H1 (cell line): ENCODE data around the gene SLC25A53. TPM values are rescaled to one million over a fixed set of nuclear protein-coding genes. Genes with fewer than 3 reads are reported as not detected.
A peak's percentile ranks its signal among the peaks of the same experiment; 100 is the strongest.

Experiments used
- CTCF ChIA-PET: fragments of 300-600 bp; sonication (Branson Sonifier 250); formaldehyde crosslinking; loops from one replicate; lab custom pipeline; 2021; ENCODE audit not compliant: partially characterized antibody; lab: Charles Lee
- POLR2A ChIA-PET: fragments of 300-600 bp; sonication (Branson Sonifier 250); formaldehyde crosslinking; loops from one replicate; lab custom pipeline; 2021; ENCODE audit warnings: inconsistent platforms; ENCODE audit not compliant: partially characterized antibody; lab: Charles Lee
- DNase-seq, 2 experiments: peaks; one replicate each; pipeline versions ENCODE4 v3.0.0 to v3.0.0-alpha.2; 2010 to 2022; ENCODE audit warnings: low spot score in 2 of 2, low read depth in 1 of 2, mixed read lengths in 1 of 2
- FAIRE-seq: peaks from 2 replicates; lab custom pipeline; 2011; peaks lifted over from hg19 to GRCh38; lab: Jason Lieb, UNC
- H2AFZ ChIP-seq: 2 replicates; pipeline ENCODE4 v1.8.1; 2012; ENCODE audit warnings: low read length, inconsistent platforms
- H2AK5ac ChIP-seq: 2 replicates; pipeline ENCODE4 v1.6.1; 2013; ENCODE audit warnings: low read depth, low read length
- H2BK120ac ChIP-seq: replicated peaks from 2 replicates; pipeline ENCODE3; 2013; ENCODE audit warnings: low read depth, low read length, inconsistent platforms
- H2BK12ac ChIP-seq: 2 replicates; pipeline ENCODE4 v1.6.1; 2013; ENCODE audit warnings: low read depth, low read length
- H2BK15ac ChIP-seq: 2 replicates; pipeline ENCODE4 v1.6.1; 2013; ENCODE audit warnings: low read length
- H2BK20ac ChIP-seq: 2 replicates; pipeline ENCODE4 v1.6.1; 2013; ENCODE audit warnings: low read length
- H2BK5ac ChIP-seq: 2 replicates; pipeline ENCODE4 v1.6.1; 2013; ENCODE audit warnings: low read depth, low read length
- H3K14ac ChIP-seq: 2 replicates; pipeline ENCODE4 v1.6.1; 2013; ENCODE audit warnings: inconsistent platforms; ENCODE audit not compliant: insufficient read length
- H3K18ac ChIP-seq: 2 replicates; pipeline ENCODE4 v1.6.1; 2013; ENCODE audit warnings: low read length; ENCODE audit errors: extremely low read depth
- H3K23ac ChIP-seq: 2 replicates; pipeline ENCODE4 v1.6.1; 2013; ENCODE audit warnings: inconsistent platforms; ENCODE audit not compliant: insufficient read length
- H3K23me2 ChIP-seq: 2 replicates; pipeline ENCODE4 v1.6.1; 2013; ENCODE audit warnings: low read depth, low read length
- H3K27ac ChIP-seq: 2 replicates; pipeline ENCODE4 v1.6.1; 2011; ENCODE audit warnings: low read depth, low read length, inconsistent platforms
- H3K27me3 ChIP-seq, 4 experiments: replicated peaks in 1 of 4; 1 replicate in 1 of 4; 2 replicates in 3 of 4; pipeline versions ENCODE4 v1.6.1 to v1.8.1; 2011 to 2013; ENCODE audit warnings: low read length in 3 of 4, mild to moderate bottlenecking in 3 of 4, inconsistent platforms in 2 of 4, mixed read lengths in 2 of 4, moderate library complexity in 1 of 4; ENCODE audit not compliant: control insufficient read depth in 3 of 4, insufficient read depth in 3 of 4; ENCODE audit errors: extremely low read depth in 1 of 4
- H3K36me3 ChIP-seq, 4 experiments: 2 replicates each; pipeline versions ENCODE4 v1.6.1 to v1.8.1; 2011 to 2013; ENCODE audit warnings: mild to moderate bottlenecking in 4 of 4, low read length in 3 of 4, moderate library complexity in 2 of 4, control low read depth in 1 of 4, inconsistent platforms in 1 of 4; ENCODE audit not compliant: insufficient read depth in 4 of 4, control insufficient read depth in 2 of 4
- H3K4ac ChIP-seq: replicated peaks from 2 replicates; pipeline ENCODE3; 2013; ENCODE audit warnings: low read length, low read depth, mixed read lengths, inconsistent platforms; ENCODE audit not compliant: insufficient read length
- H3K4me1 ChIP-seq, 4 experiments: replicated peaks in 1 of 4; 1 replicate in 1 of 4; 2 replicates in 3 of 4; pipeline versions ENCODE4 v1.6.1 to v1.8.1; 2011 to 2013; ENCODE audit warnings: low read length in 3 of 4, inconsistent platforms in 2 of 4, mixed read lengths in 1 of 4; ENCODE audit not compliant: insufficient read depth in 4 of 4, control insufficient read depth in 3 of 4
- H3K4me2 ChIP-seq, 2 experiments: 2 replicates each; pipeline versions ENCODE4 v1.6.1 to v1.8.1; 2011 to 2013; ENCODE audit warnings: low read depth in 2 of 2, low read length in 2 of 2, control low read depth in 1 of 2, inconsistent platforms in 1 of 2, mild to moderate bottlenecking in 1 of 2; ENCODE audit not compliant: insufficient read depth in 1 of 2
- H3K4me3 ChIP-seq, 4 experiments: fragments of 200-600, 300-600 bp in 1 of 4; sonication (generic), shearing (Covaris generic), sonication (Bioruptor Twin) in 1 of 4; 2 replicates each; pipeline versions ENCODE4 v1.5.1 to v1.8.1; 2011 to 2016; ENCODE audit warnings: low read length in 4 of 4, low read depth in 3 of 4, control low read depth in 2 of 4, inconsistent platforms in 2 of 4, mild to moderate bottlenecking in 2 of 4, mixed read lengths in 1 of 4, moderate library complexity in 1 of 4; ENCODE audit not compliant: insufficient read depth in 2 of 4; ENCODE audit errors: extremely low read depth in 1 of 4
- H3K56ac ChIP-seq: replicated peaks from 2 replicates; pipeline ENCODE3; 2013; ENCODE audit warnings: low read depth, mild to moderate bottlenecking, mixed read lengths, low read length, inconsistent platforms; ENCODE audit not compliant: insufficient read length
- H3K79me1 ChIP-seq: 2 replicates; pipeline ENCODE4 v1.6.1; 2013; ENCODE audit warnings: low read depth, low read length, control low read depth
- H3K79me2 ChIP-seq, 2 experiments: 2 replicates each; pipeline versions ENCODE4 v1.6.1 to v1.8.1; 2012 to 2013; ENCODE audit warnings: low read length in 2 of 2, mild to moderate bottlenecking in 2 of 2, inconsistent platforms in 1 of 2; ENCODE audit not compliant: insufficient read depth in 2 of 2, control insufficient read depth in 1 of 2
- H3K9ac ChIP-seq, 4 experiments: replicated peaks in 1 of 4; 1 replicate in 1 of 4; 2 replicates in 3 of 4; pipeline versions ENCODE4 v1.6.1 to v1.8.1; 2011 to 2013; ENCODE audit warnings: low read depth in 3 of 4, low read length in 3 of 4, control low read depth in 2 of 4, mild to moderate bottlenecking in 2 of 4, moderate library complexity in 2 of 4, inconsistent platforms in 1 of 4; ENCODE audit errors: extremely low read depth in 1 of 4
- H3K9me3 ChIP-seq, 2 experiments: 2 replicates each; pipeline versions ENCODE4 v1.6.1 to v1.8.1; 2012 to 2013; ENCODE audit warnings: mild to moderate bottlenecking in 2 of 2, moderate library complexity in 2 of 2, control low read depth in 1 of 2, inconsistent platforms in 1 of 2, low read depth in 1 of 2, low read length in 1 of 2, mixed read lengths in 1 of 2; ENCODE audit not compliant: insufficient read depth in 2 of 2
- H4K20me1 ChIP-seq, 2 experiments: replicated peaks in 1 of 2; 2 replicates each; pipeline versions ENCODE3 to v1.8.1; 2011 to 2013; ENCODE audit warnings: inconsistent platforms in 2 of 2, low read length in 2 of 2, mild to moderate bottlenecking in 1 of 2; ENCODE audit not compliant: insufficient read depth in 2 of 2, control insufficient read depth in 1 of 2
- H4K5ac ChIP-seq: 2 replicates; pipeline ENCODE4 v1.6.1; 2013; ENCODE audit warnings: low read length, low read depth, mixed read lengths, inconsistent platforms; ENCODE audit not compliant: insufficient read length
- H4K8ac ChIP-seq: 2 replicates; pipeline ENCODE4 v1.8.0; 2013; ENCODE audit warnings: mild to moderate bottlenecking, moderate library complexity, low read length, inconsistent platforms; ENCODE audit not compliant: insufficient read depth; ENCODE audit errors: extremely low read depth
- H4K91ac ChIP-seq: replicated peaks from 2 replicates; pipeline ENCODE3; 2013; ENCODE audit warnings: low read length, mixed read lengths, inconsistent platforms; ENCODE audit not compliant: insufficient read length
- EP300 ChIP-seq, 2 experiments: IDR thresholded peaks; 1 replicate in 1 of 2; 2 replicates in 1 of 2; pipeline ENCODE4 v1.6.1; 2011 to 2012; ENCODE audit warnings: low read depth in 2 of 2, low read length in 2 of 2, mild to moderate bottlenecking in 2 of 2, borderline replicate concordance in 1 of 2, inconsistent platforms in 1 of 2, moderate library complexity in 1 of 2
- HDAC2 ChIP-seq, 2 experiments: fragments of 300-600 bp in 1 of 2; sonication (generic) in 1 of 2; IDR thresholded peaks; 2 replicates each; pipeline ENCODE4 v1.6.1; 2011 to 2012; ENCODE audit warnings: low read depth in 2 of 2, low read length in 2 of 2, mild to moderate bottlenecking in 2 of 2, moderate library complexity in 2 of 2, borderline replicate concordance in 1 of 2, inconsistent platforms in 1 of 2
- KDM1A ChIP-seq: fragments of 200-600, 300-600 bp; sonication (generic); IDR thresholded peaks from 2 replicates; pipeline ENCODE4 v1.7.1; 2016; ENCODE audit warnings: mild to moderate bottlenecking, low read length, borderline replicate concordance
- RAD21 ChIP-seq, 2 experiments: IDR thresholded peaks in 1 of 2; conservative IDR thresholded peaks in 1 of 2; 2 replicates each; pipeline ENCODE4 v1.6.1; 2011; ENCODE audit warnings: low read depth in 2 of 2, low read length in 2 of 2, improper control_type of control experiment in 1 of 2, inconsistent platforms in 1 of 2, mild to moderate bottlenecking in 1 of 2, moderate library complexity in 1 of 2
- SIN3A ChIP-seq, 2 experiments: IDR thresholded peaks in 1 of 2; conservative IDR thresholded peaks in 1 of 2; 2 replicates each; pipeline ENCODE4 v1.6.1; 2011 to 2012; ENCODE audit warnings: low read length in 2 of 2, improper control_type of control experiment in 1 of 2, low read depth in 1 of 2, mild to moderate bottlenecking in 1 of 2
- SIX5 ChIP-seq: IDR thresholded peaks from 2 replicates; pipeline ENCODE4 v1.6.1; 2011; ENCODE audit warnings: mild to moderate bottlenecking, low read depth, low read length
- WGBS, 2 experiments: shearing (Covaris generic) in 1 of 2; methylation state at CpG; one replicate each; pipeline versions ENCODE4 v1.1.6 to v1.1.7; 2013 to 2015; ENCODE audit warnings: low lambda C conversion rate in 2 of 2, mixed read lengths in 2 of 2, inconsistent platforms in 1 of 2, low coverage in 1 of 2, missing lambda C conversion rate in 1 of 2; ENCODE audit not compliant: insufficient replicate concordance in 2 of 2, insufficient coverage in 1 of 2, insufficient read length in 1 of 2; ENCODE audit errors: extremely low coverage in 1 of 2, missing lambda C conversion rate in 1 of 2; 5-methylcytosine and 5-hydroxymethylcytosine counted together
- polyA plus RNA-seq, 7 experiments: library from polyadenylated mRNA; depleted of rRNA in 3 of 7; stranded (reverse) in 5 of 7; unstranded in 2 of 7; fragments of >200 nt in 5 of 7; fragments of 200-250 nt in 2 of 7; gene quantifications; 1 replicate in 5 of 7; 2 replicates in 1 of 7; 4 replicates in 1 of 7; pipeline versions ENCODE4 v1.2.1 to v1.2.3, GENCODE V29; 2011 to 2013; ENCODE audit warnings: missing spikeins in 2 of 7, mixed read lengths in 2 of 7
- total RNA-seq: library from RNA; stranded (reverse); fragmentation: NEBNext Ultra II Directional; extraction: Animal tissue kit (Norgen Biotek cat#: 25700); gene quantifications from 2 replicates; pipeline ENCODE4 v1.2.1, GENCODE V29; 2021
- TF ChIP-seq, protein P1 (sequence below), 3 experiments: IDR thresholded peaks; 1 replicate in 2 of 3; 2 replicates in 1 of 3; pipeline versions ENCODE4 v1.5.1 to v1.6.1; 2011; ENCODE audit warnings: low read length in 3 of 3, mild to moderate bottlenecking in 3 of 3, inconsistent platforms in 2 of 3, low read depth in 1 of 3, moderate library complexity in 1 of 3; ENCODE audit not compliant: insufficient read depth in 1 of 3; ENCODE audit errors: control extremely low read depth in 1 of 3

SLC25A53 gene
- total and polyA plus RNA-seq, 2 of the 8 experiments (the other 6 are each of a cell fraction or from before 2014, with no cell fraction given): 2.4 to 4.2 TPM

DNA sequence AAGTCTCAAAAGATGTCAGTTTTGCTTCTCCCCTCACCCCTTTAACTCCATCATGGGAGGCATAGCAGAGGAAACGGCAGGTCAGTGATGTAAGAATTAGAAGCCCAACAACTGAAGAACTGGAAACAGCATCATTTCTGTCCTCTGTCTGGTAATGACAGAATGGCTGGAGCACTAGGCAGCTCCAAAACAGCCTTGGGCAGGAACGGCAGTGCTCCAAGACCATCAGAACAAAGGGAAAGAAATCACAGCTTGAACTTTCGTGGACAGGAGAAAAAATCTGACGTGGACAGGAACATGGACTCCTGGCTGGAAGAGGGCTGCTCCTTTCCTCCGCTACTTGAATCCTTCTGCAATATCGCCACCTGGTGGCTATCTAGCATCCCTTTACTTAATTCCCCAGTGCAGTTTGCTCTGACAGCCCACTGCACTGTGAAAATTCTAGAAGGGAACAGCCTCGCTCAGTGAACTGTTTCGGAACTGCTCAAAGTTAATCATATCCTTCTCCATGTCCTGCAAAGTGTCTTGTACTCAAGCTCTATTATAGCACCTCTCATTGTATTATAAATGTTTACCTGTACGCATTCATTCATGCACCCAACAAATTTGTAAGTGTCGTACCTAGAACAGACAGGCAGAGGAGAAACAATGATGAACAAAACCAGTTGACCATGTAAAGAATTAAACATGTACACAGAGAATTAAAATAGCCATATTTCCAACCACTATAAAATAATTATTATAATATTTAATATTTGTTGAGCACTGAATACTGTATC is 20.4 kb downstream of the SLC25A53 start:
- 38% methylated on average over 10 of the region's 10 CpGs; no CpG with 5 or more reads in 1 of the 2 experiments for WGBS, 2 experiments
- Histone ChIP-seq H2BK15ac (no peak overlapping the region), H3K4me1 (no peaks in the 10 kb centered on the region), H3K56ac (no peak overlapping the region), H4K20me1 (no peaks in the 10 kb centered on the region), H2BK120ac (no peak overlapping the region), H3K23ac (no peak overlapping the region), H3K9me3 (no peaks in the 10 kb centered on the region), H2AK5ac (no peak overlapping the region), H4K5ac (no peak overlapping the region), H3K4me2 (peak overlapping the region; percentile 43 to 64; a peak in 3 of 4 replicates), H3K27me3 (no peaks in the 10 kb centered on the region), H2BK20ac (no peak overlapping the region), H4K8ac (no peak overlapping the region), H3K4ac (no peak overlapping the region), H3K79me2 (no peaks in the 10 kb centered on the region), H3K14ac (no peak overlapping the region), H3K23me2 (0 out of 2 replicates have a peak, but pooled peaks cover 2% of the 10 kb centered on the region), H3K36me3 (no peaks in the 10 kb centered on the region), H3K18ac (no peak overlapping the region; the same call in 1 of the 2 replicates), H3K79me1 (no peaks in the 10 kb centered on the region), H2BK12ac (no peak overlapping the region), H3K9ac (no peak overlapping the region), H2AFZ (peak overlapping the region; percentile 85), H3K27ac (no peak overlapping the region), H4K91ac (no peak overlapping the region), H2BK5ac (no peak overlapping the region), H3K4me3 (peak overlapping the region in 3 of 4 experiments; percentile 14 to 43 (median 15); a peak in 3 of 8 replicates)
- FAIRE-seq: peak; percentile 98
- no peak for DNase-seq
- CTCF ChIA-PET: interaction anchor here (0.6 to 3.0 kb wide), 9 partner anchors 11 to 297 kb away, joined by 3 to 10 read pairs (median 3); no protein-coding TSS in a partner anchor
- POLR2A ChIA-PET: no interaction called here
- TF ChIP-seq SIN3A (conservative IDR thresholded peaks at IDR 0.05 in 1 of 2, IDR thresholded peaks at IDR 0.05 in 1 of 2; ENCODE audit: low read depth in 1 of 2, low read length in 2 of 2): no peak
- TF ChIP-seq EP300 (IDR thresholded peaks at IDR 0.05; ENCODE audit: borderline replicate concordance in 1 of 2, low read depth in 2 of 2, low read length in 2 of 2): no peak
- TF ChIP-seq SIX5: no peak
- peak; percentile 79 for TF ChIP-seq RAD21 (IDR thresholded peaks at IDR 0.05 in 1 of 2, conservative IDR thresholded peaks at IDR 0.05 in 1 of 2; ENCODE audit: low read depth in 2 of 2, low read length in 2 of 2)
- no peak for TF ChIP-seq KDM1A
- no peak for TF ChIP-seq HDAC2 (IDR thresholded peaks at IDR 0.05; ENCODE audit: borderline replicate concordance in 1 of 2, low read depth in 2 of 2, low read length in 2 of 2)
- TF ChIP-seq, protein P1, sequence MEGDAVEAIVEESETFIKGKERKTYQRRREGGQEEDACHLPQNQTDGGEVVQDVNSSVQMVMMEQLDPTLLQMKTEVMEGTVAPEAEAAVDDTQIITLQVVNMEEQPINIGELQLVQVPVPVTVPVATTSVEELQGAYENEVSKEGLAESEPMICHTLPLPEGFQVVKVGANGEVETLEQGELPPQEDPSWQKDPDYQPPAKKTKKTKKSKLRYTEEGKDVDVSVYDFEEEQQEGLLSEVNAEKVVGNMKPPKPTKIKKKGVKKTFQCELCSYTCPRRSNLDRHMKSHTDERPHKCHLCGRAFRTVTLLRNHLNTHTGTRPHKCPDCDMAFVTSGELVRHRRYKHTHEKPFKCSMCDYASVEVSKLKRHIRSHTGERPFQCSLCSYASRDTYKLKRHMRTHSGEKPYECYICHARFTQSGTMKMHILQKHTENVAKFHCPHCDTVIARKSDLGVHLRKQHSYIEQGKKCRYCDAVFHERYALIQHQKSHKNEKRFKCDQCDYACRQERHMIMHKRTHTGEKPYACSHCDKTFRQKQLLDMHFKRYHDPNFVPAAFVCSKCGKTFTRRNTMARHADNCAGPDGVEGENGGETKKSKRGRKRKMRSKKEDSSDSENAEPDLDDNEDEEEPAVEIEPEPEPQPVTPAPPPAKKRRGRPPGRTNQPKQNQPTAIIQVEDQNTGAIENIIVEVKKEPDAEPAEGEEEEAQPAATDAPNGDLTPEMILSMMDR (IDR thresholded peaks at IDR 0.05; ENCODE audit: control extremely low read depth in 1 of 3, insufficient read depth in 1 of 3, low read depth in 1 of 3, low read length in 3 of 3): peak; percentile 31 to 70 (median 62)
